Activated B cell treated with CpG ODN at 0.5 μM for 24 hours (primary cell): ENCODE results near the gene SIRPB1. TPM values are rescaled to one million over a fixed set of nuclear protein-coding genes. Genes with fewer than 3 reads are reported as not detected.

Experiments used
- ATAC-seq: fragments of 200-7000 bp; cut with Tn5 transposase; one replicate; pipeline ENCODE4 v1.10.0; 2021; ENCODE audit warnings: low read depth, mild to moderate bottlenecking, moderate library complexity
- CTCF ChIA-PET: fragments of 350-600 bp; sonication (Branson Sonifier 250); formaldehyde crosslinking; loops from one replicate; lab custom pipeline; 2021; ENCODE audit warnings: antibody characterized with exemption; lab: Charles Lee
- POLR2A ChIA-PET: fragments of 350-600 bp; sonication (Branson Sonifier 250); formaldehyde crosslinking; loops from one replicate; lab custom pipeline; 2021; ENCODE audit warnings: antibody characterized with exemption; lab: Charles Lee
- DNase-seq: peaks from one replicate; pipeline ENCODE4 v3.0.0; 2022
- H3K27ac Mint-ChIP-seq: one replicate; pipeline ENCODE4 v1.8.0; 2020; ENCODE audit warnings: mixed read lengths
- H3K27me3 Mint-ChIP-seq: one replicate; pipeline ENCODE4 v1.8.0; 2021; ENCODE audit warnings: mixed read lengths
- H3K36me3 Mint-ChIP-seq: one replicate; pipeline ENCODE4 v1.8.0; 2021; ENCODE audit warnings: low read depth, mixed read lengths
- H3K4me1 Mint-ChIP-seq: one replicate; pipeline ENCODE4 v1.8.0; 2021; ENCODE audit warnings: mixed read lengths
- H3K4me3 Mint-ChIP-seq: one replicate; pipeline ENCODE4 v1.8.0; 2020; ENCODE audit warnings: mild to moderate bottlenecking, mixed read lengths
- H3K9me3 Mint-ChIP-seq: one replicate; pipeline ENCODE4 v1.8.0; 2020; ENCODE audit warnings: mixed read lengths
- intact Hi-C: fragments of 100-400 bp; cut with micrococcal nuclease; formaldehyde crosslinking; loops from one replicate; pipeline ENCODE4 v1.15.1; 2024
- total RNA-seq: library from RNA; stranded (reverse); gene quantifications from 2 replicates; pipeline ENCODE4 v1.2.3, GENCODE V29; 2022
- TF ChIP-seq, protein P1 (sequence below): fragments of 200-600 bp; IDR thresholded peaks from one replicate; pipeline ENCODE4 v1.8.0; 2022; ENCODE audit warnings: antibody characterized with exemption, mild to moderate bottlenecking

Gene SIRPB1
- total RNA-seq, 1 donor from 2014 or later, result 1.1 TPM

DNA sequence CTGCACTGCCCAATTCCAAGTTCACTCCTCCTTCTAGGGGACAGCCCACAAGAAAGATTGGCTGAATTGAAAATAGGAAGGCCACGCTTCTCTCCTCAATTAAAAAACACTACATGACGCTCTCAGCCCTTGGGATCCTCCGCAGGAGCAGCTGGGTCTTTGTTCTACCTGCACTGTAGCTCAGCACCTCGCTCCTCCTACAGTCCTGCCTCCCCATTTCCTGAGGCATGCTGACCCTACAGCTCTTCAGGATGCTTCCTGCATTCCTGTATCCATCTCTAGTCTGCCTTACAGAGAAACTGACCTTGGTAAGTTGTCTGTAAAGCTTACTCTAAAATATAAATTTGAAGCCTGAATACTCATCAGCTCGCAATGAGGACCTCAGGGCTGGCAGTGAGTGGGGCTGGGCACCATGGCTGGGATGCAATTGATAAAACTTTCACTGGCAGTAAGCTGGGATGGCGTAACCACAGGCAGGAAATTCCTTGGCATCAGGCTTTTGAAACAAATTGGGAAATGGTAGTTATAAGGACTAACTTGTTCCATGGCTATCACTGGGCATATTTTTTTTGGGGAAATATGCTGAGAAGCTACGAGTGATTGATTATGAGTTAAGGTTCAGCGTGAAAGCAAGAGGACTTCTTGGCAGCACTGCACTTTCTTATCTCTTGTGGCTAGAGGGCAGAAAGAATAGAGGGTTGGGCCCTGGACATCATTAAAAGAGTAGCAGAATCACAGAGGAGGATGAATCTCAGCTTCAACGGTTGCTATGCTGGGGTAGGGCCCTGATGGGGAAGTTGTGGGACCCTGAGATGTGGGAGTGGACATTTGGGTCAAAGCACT is 11.7 kb upstream of the SIRPB1 start:
- ATAC-seq (no peak), DNase-seq (no peak)
- intact Hi-C loops, result loop anchor here (10.0 kb wide), 1 partner anchor 97 kb away; no protein-coding TSS in a partner anchor
- H3K4me3 Mint-ChIP-seq, result no peak overlapping the region
- no peaks in the 10 kb centered on the region for H3K27me3 Mint-ChIP-seq
- H3K27ac Mint-ChIP-seq, result peak overlapping the region; percentile 68
- no peaks in the 10 kb centered on the region for H3K4me1 Mint-ChIP-seq
- H3K9me3 Mint-ChIP-seq, result no peaks in the 10 kb centered on the region
- H3K36me3 Mint-ChIP-seq, result no peaks in the 10 kb centered on the region
- TF ChIP-seq, protein P1, sequence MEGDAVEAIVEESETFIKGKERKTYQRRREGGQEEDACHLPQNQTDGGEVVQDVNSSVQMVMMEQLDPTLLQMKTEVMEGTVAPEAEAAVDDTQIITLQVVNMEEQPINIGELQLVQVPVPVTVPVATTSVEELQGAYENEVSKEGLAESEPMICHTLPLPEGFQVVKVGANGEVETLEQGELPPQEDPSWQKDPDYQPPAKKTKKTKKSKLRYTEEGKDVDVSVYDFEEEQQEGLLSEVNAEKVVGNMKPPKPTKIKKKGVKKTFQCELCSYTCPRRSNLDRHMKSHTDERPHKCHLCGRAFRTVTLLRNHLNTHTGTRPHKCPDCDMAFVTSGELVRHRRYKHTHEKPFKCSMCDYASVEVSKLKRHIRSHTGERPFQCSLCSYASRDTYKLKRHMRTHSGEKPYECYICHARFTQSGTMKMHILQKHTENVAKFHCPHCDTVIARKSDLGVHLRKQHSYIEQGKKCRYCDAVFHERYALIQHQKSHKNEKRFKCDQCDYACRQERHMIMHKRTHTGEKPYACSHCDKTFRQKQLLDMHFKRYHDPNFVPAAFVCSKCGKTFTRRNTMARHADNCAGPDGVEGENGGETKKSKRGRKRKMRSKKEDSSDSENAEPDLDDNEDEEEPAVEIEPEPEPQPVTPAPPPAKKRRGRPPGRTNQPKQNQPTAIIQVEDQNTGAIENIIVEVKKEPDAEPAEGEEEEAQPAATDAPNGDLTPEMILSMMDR, result no peak
- CTCF ChIA-PET, result no interaction called here
- POLR2A ChIA-PET, result no interaction called here

DNA sequence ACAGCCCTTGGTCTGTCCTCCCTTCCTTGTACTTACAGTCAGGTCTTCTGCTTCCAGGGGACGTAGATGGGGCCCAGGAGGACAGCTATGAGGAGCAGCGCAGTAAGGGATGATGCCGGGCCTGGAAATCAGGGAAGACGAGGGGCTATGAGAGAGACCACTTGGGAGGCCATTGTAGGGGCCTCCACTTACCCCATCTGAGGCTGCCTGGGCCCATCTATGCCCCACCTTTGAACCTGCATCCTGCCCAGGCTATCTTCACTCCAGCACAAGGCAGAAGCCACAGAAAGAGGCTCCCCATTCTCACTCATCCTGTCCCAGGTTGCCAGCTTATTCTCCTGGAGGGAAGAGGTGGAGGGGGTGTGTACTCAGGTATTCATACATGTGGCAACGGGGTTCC is 10.4 kb upstream of the SIRPB1 start:
- Mint-ChIP-seq H3K4me1 (no peaks in the 10 kb centered on the region), H3K27ac (no peak overlapping the region), H3K4me3 (no peak overlapping the region), H3K36me3 (no peaks in the 10 kb centered on the region), H3K9me3 (no peaks in the 10 kb centered on the region), H3K27me3 (no peaks in the 10 kb centered on the region)
- intact Hi-C loops, result loop anchor here (10.0 kb wide), 1 partner anchor 95 kb away; no protein-coding TSS in a partner anchor
- TF ChIP-seq, protein P1, result no peak
- ATAC-seq, result no peak
- no peak for DNase-seq
- POLR2A ChIA-PET, result no interaction called here
- CTCF ChIA-PET, result no interaction called here

DNA sequence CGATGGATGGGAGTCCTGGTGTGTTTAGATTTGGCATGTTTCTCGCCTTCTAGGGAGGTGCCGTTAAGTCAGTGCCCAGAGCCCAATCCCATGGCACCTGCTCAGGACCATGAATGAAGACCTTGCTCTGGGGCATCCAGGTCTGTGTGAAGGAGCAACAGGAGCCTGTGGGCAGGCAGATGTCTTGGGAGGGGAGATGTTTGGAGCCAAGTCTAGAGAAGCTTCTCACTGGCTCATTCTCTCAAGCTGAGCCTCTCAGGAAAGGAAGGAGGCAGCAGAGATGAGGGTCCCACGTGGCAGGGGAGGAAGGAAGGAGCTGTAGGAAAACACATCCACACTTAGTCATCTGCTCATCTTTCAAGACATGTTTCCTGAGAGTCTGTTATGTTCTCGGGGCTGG is 9.5 kb upstream of the SIRPB1 start:
- H3K4me3 Mint-ChIP-seq, result no peak overlapping the region
- no peaks in the 10 kb centered on the region for H3K9me3 Mint-ChIP-seq
- intact Hi-C loops, result no loop called here
- CTCF ChIA-PET, result no interaction called here
- H3K27ac Mint-ChIP-seq, result no peak overlapping the region
- TF ChIP-seq, protein P1, result no peak
- no peaks in the 10 kb centered on the region for H3K36me3 Mint-ChIP-seq
- no peaks in the 10 kb centered on the region for H3K27me3 Mint-ChIP-seq
- H3K4me1 Mint-ChIP-seq, result peaks cover 5% of the 10 kb centered on the region
- POLR2A ChIA-PET, result no interaction called here
- ATAC-seq (no peak), DNase-seq (no peak)

DNA sequence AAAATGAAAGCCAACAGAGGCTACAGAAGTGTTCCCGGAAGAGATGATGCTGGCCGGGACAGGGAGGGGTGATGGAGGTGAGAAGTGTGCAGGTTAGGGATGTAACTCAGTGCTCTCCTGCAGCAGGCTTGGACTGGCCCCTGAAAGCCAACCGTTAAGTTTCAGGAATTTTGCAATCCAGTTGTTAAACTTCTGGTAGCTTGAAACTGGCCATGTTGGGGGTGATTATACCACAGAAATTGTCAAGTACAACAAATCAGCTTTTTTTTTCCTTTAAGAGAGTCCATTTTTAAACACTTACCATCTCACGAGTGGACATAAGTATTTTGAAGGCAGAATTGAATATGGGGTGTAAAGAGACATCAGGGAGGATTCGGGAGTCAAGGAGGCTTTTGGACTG is 8.8 kb upstream of the SIRPB1 start:
- H3K9me3 Mint-ChIP-seq, result no peaks in the 10 kb centered on the region
- no peak overlapping the region for H3K27ac Mint-ChIP-seq
- no peaks in the 10 kb centered on the region for H3K27me3 Mint-ChIP-seq
- CTCF ChIA-PET, result no interaction called here
- DNase-seq (no peak), ATAC-seq (no peak)
- POLR2A ChIA-PET, result no interaction called here
- intact Hi-C loops, result no loop called here
- H3K36me3 Mint-ChIP-seq, result no peaks in the 10 kb centered on the region
- TF ChIP-seq, protein P1, result no peak
- H3K4me1 Mint-ChIP-seq, result peaks cover 12% of the 10 kb centered on the region
- H3K4me3 Mint-ChIP-seq, result no peak overlapping the region

DNA sequence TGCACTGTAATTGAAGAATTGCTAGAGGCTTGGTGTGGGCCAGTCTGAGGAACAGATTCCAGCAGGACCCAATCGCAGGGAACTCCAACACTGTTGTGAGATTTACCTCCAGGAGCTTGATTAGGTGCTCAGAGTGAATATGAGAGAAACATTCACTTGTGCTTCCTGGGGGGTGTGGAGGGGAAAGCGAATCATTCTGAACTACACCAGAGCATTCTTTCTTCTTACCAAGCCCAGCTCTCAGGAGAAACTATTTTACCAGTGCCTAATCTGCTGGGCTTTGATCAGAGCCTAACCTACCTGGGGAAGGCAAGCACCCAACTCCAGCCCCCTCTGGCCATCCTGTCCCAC is 7.4 kb upstream of the SIRPB1 start:
- Mint-ChIP-seq H3K27me3 (no peaks in the 10 kb centered on the region), H3K27ac (no peak overlapping the region), H3K36me3 (no peaks in the 10 kb centered on the region), H3K9me3 (no peaks in the 10 kb centered on the region), H3K4me3 (no peak overlapping the region), H3K4me1 (peaks cover 26% of the 10 kb centered on the region)
- ChIA-PET POLR2A (no interaction called here), CTCF (no interaction called here)
- intact Hi-C loops, result no loop called here
- DNase-seq (no peak), ATAC-seq (no peak)
- TF ChIP-seq, protein P1, result no peak
